B cell (primary cell): ENCODE data around the gene ANKRD44.

Experiments used
- EZH2 ChIP-seq: IDR thresholded peaks from 2 replicates; pipeline ENCODE4 v1.6.1; 2012; ENCODE audit warnings: borderline replicate concordance, low read depth, mild to moderate bottlenecking, moderate library complexity, low read length; ENCODE audit not compliant: insufficient read depth, poor library complexity, severe bottlenecking
- TF ChIP-seq, protein P1 (sequence below): fragments of 200-600 bp; IDR thresholded peaks from one replicate; pipeline ENCODE4 v1.8.0; 2022; ENCODE audit warnings: antibody characterized with exemption, mild to moderate bottlenecking

DNA sequence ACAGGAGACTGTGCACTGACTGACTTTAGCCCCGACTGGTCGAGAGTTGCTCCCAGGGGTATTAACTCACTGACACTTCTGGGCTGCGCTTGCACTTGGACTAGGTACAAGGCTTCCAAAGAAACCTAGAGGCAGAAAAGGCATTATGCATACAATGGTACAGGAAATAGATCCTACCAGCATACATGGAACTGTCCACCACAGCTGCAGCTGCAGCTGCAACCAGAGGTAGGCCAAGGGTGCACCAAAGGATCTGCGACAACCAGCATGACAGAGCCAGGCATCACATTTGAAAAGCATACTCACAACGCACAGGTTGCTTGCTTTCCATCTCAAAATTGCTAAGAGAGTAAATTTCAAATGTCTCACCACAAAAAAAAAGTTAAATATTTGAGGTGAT lies 361.5 kb downstream of the ANKRD44 start:
- TF ChIP-seq, protein P1, sequence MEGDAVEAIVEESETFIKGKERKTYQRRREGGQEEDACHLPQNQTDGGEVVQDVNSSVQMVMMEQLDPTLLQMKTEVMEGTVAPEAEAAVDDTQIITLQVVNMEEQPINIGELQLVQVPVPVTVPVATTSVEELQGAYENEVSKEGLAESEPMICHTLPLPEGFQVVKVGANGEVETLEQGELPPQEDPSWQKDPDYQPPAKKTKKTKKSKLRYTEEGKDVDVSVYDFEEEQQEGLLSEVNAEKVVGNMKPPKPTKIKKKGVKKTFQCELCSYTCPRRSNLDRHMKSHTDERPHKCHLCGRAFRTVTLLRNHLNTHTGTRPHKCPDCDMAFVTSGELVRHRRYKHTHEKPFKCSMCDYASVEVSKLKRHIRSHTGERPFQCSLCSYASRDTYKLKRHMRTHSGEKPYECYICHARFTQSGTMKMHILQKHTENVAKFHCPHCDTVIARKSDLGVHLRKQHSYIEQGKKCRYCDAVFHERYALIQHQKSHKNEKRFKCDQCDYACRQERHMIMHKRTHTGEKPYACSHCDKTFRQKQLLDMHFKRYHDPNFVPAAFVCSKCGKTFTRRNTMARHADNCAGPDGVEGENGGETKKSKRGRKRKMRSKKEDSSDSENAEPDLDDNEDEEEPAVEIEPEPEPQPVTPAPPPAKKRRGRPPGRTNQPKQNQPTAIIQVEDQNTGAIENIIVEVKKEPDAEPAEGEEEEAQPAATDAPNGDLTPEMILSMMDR = no peak
- no peak for TF ChIP-seq EZH2
